GM18499 (cell line): Measurements from ENCODE around the gene IL33.

Source experiments
- ATAC-seq: cut with Tn5 transposase; IDR thresholded peaks from one replicate; pipeline ENCODE4 v1.9.1; 2021; ENCODE audit warnings: moderate number of reproducible peaks; ENCODE audit not compliant: insufficient read depth, unreplicated experiment

IL33 gene

GRCh38 chr9:6216002-6216401, 395 bp downstream of the IL33 start:
- no peak for ATAC-seq

- ATAC-seq: no peak
Measured at GRCh38 chr9:6216951-6217350, 1.3 kb downstream of the IL33 start.

- no peak for ATAC-seq
Measured at GRCh38 chr9:6218099-6218502, 2.5 kb downstream of the IL33 start.

- ATAC-seq: no peak
Measured at GRCh38 chr9:6219040-6219439, 3.4 kb downstream of the IL33 start.

GRCh38 chr9:6219981-6220380, 4.4 kb downstream of the IL33 start:
- no peak for ATAC-seq

GRCh38 chr9:6224393-6225154, 9.0 kb downstream of the IL33 start:
- no peak for ATAC-seq

GRCh38 chr9:6226696-6227095, 11.1 kb downstream of the IL33 start:
- no peak for ATAC-seq

- no peak for ATAC-seq
Measured at GRCh38 chr9:6229186-6229585, 13.6 kb downstream of the IL33 start.

GRCh38 chr9:6229619-6230018, 14.0 kb downstream of the IL33 start:
- no peak for ATAC-seq

- ATAC-seq: no peak
Measured at GRCh38 chr9:6230037-6230780, 14.6 kb downstream of the IL33 start.

GRCh38 chr9:6232336-6232945, 16.8 kb downstream of the IL33 start:
- ATAC-seq: no peak

GRCh38 chr9:6234014-6234413, 18.4 kb downstream of the IL33 start:
- ATAC-seq: no peak

- ATAC-seq: no peak
Measured at GRCh38 chr9:6237267-6237666, 21.7 kb downstream of the IL33 start.

- ATAC-seq: no peak
Measured at GRCh38 chr9:6239048-6239461, 23.4 kb downstream of the IL33 start.

- ATAC-seq: no peak
Measured at GRCh38 chr9:6239694-6240093, 24.1 kb downstream of the IL33 start.

GRCh38 chr9:6243746-6244145, 28.1 kb downstream of the IL33 start:
- ATAC-seq: peak; percentile 69

GRCh38 chr9:6247266-6247665, 31.7 kb downstream of the IL33 start:
- ATAC-seq: no peak

- no peak for ATAC-seq
Measured at GRCh38 chr9:6268826-6269397, 53.3 kb downstream of the IL33 start.

- no peak for ATAC-seq
Measured at GRCh38 chr9:6270896-6271295, 55.3 kb downstream of the IL33 start.

- ATAC-seq: no peak
Measured at GRCh38 chr9:6271508-6272228, 56.1 kb downstream of the IL33 start.
